Nephron (organoid): ENCODE data around the gene AOPEP.

Experiments used
- H3K27ac Mint-ChIP-seq, 3 experiments: 2 replicates each; pipeline ENCODE4 v1.8.0; 2020; ENCODE audit warnings: mixed read lengths in 3 of 3, mild to moderate bottlenecking in 2 of 3, moderate library complexity in 1 of 3
- H3K27me3 Mint-ChIP-seq: 2 replicates; pipeline ENCODE4 v1.8.0; 2021; ENCODE audit warnings: low read depth, mild to moderate bottlenecking, moderate library complexity, mixed read lengths
- H3K36me3 Mint-ChIP-seq: 2 replicates; pipeline ENCODE4 v1.8.0; 2020; ENCODE audit warnings: low read depth, mixed read lengths
- H3K4me1 Mint-ChIP-seq: 2 replicates; pipeline ENCODE4 v1.8.0; 2020; ENCODE audit warnings: mixed read lengths
- H3K4me3 Mint-ChIP-seq, 3 experiments: 2 replicates each; pipeline ENCODE4 v1.8.0; 2020; ENCODE audit warnings: mild to moderate bottlenecking in 3 of 3, mixed read lengths in 3 of 3, moderate library complexity in 2 of 3
- H3K9me3 Mint-ChIP-seq: 2 replicates; pipeline ENCODE4 v1.8.0; 2020; ENCODE audit warnings: mixed read lengths
- CTCF ChIP-seq, 3 experiments: fragments of 200-600 bp; sonication (generic); IDR thresholded peaks; one replicate each; pipeline ENCODE4 v1.5.0; 2021; ENCODE audit warnings: antibody characterized with exemption in 3 of 3; ENCODE audit not compliant: unreplicated experiment in 3 of 3

The AOPEP gene

GRCh38 chr9:95028853-95029219 lies 302.3 kb downstream of the AOPEP start:
- Mint-ChIP-seq H3K27me3 (no peaks in the 10 kb centered on the region), H3K4me3 (no peak overlapping the region), H3K4me1 (peaks cover 84% of the 10 kb centered on the region), H3K27ac (peak overlapping the region; percentile 54 to 91 (median 61)), H3K9me3 (no peaks in the 10 kb centered on the region), H3K36me3 (peaks cover 8% of the 10 kb centered on the region)
- TF ChIP-seq CTCF (IDR thresholded peaks at IDR 0.05; ENCODE audit: unreplicated experiment in 3 of 3), result no peak

DNA sequence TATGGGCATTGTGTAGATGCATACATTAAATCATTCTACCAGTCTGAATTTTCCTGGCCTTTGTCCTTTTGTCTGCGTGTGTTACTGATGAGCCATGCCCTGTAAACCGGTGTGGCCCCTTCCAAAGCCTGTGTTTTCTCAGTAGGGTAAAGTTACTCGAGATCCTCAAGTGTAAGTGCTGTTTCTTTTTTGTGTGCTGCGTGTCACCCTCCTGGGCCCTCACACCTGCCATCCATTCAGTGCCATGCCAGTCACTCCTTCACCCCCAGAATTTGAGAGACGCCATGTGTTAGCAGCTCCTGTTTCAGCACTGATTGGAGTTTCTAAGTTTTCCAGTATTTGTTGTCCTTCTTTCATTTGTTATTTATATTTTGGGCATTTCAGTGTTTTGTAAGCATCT lies 302.8 kb downstream of the AOPEP start:
- Mint-ChIP-seq H3K4me3 (no peak overlapping the region), H3K4me1 (peaks cover 83% of the 10 kb centered on the region), H3K27ac (peak overlapping the region; percentile 54 to 91 (median 61)), H3K36me3 (peaks cover 8% of the 10 kb centered on the region), H3K27me3 (no peaks in the 10 kb centered on the region), H3K9me3 (no peaks in the 10 kb centered on the region)
- no peak for TF ChIP-seq CTCF (IDR thresholded peaks at IDR 0.05; ENCODE audit: unreplicated experiment in 3 of 3)

DNA sequence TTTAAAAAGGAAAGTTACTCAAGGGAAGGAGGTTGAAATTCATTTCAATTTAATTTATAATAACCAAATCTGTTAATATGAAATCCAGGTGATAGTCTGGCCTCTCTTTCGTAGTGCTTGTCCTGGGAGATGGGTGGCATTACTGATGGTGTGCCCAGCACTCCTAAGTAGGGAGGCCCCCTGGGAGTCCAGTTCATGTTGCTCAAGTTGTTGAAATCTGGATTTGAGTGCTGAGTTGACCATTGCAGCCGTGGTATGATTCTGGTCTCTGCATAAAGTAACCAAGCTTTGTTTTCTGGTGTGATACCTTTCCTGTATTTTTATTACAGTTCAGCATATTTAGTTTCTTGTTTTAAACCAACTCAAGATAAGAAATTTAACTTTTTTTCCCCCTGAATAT lies 303.2 kb downstream of the AOPEP start:
- H3K4me1 Mint-ChIP-seq, result peaks cover 82% of the 10 kb centered on the region
- no peaks in the 10 kb centered on the region for H3K9me3 Mint-ChIP-seq
- H3K27me3 Mint-ChIP-seq, result no peaks in the 10 kb centered on the region
- no peak overlapping the region for H3K4me3 Mint-ChIP-seq
- peaks cover 11% of the 10 kb centered on the region for H3K36me3 Mint-ChIP-seq
- TF ChIP-seq CTCF (IDR thresholded peaks at IDR 0.05; ENCODE audit: unreplicated experiment in 3 of 3), result no peak
- H3K27ac Mint-ChIP-seq, result peak overlapping the region; percentile 54 to 91 (median 61)

- peak overlapping the region in 1 of 3 experiments; percentile 9 for H3K4me3 Mint-ChIP-seq
- no peak for TF ChIP-seq CTCF (IDR thresholded peaks at IDR 0.05; ENCODE audit: unreplicated experiment in 3 of 3)
- no peaks in the 10 kb centered on the region for H3K9me3 Mint-ChIP-seq
- no peaks in the 10 kb centered on the region for H3K27me3 Mint-ChIP-seq
- H3K27ac Mint-ChIP-seq, result peak overlapping the region; percentile 61 to 86 (median 76)
- peaks cover 12% of the 10 kb centered on the region for H3K36me3 Mint-ChIP-seq
- H3K4me1 Mint-ChIP-seq, result peaks cover 76% of the 10 kb centered on the region
Measured at GRCh38 chr9:95030344-95030743, 303.8 kb downstream of the AOPEP start.

- Mint-ChIP-seq H3K27me3 (no peaks in the 10 kb centered on the region), H3K36me3 (peaks cover 12% of the 10 kb centered on the region), H3K4me3 (no peak overlapping the region), H3K9me3 (no peaks in the 10 kb centered on the region), H3K27ac (peak overlapping the region; percentile 61 to 86 (median 76)), H3K4me1 (peaks cover 68% of the 10 kb centered on the region)
- TF ChIP-seq CTCF (IDR thresholded peaks at IDR 0.05; ENCODE audit: unreplicated experiment in 3 of 3), result no peak
Measured at GRCh38 chr9:95030920-95031642, 304.6 kb downstream of the AOPEP start.
